Measurements from ENCODE around the gene MCM3AP. TPM values are rescaled to one million over a fixed set of nuclear protein-coding genes. Genes with fewer than 3 reads are reported as not detected.
A peak's percentile ranks its signal among the peaks of the same experiment; 100 is the strongest.
"Not testable (repeated sequence)": the region's sequence is repeated elsewhere in the genome, so short reads cannot be mapped to it uniquely, and the experiment has no call there.

MCM3AP gene
- total RNA-seq, 1 donor from 2014 or later = 56.9 TPM

GRCh38 chr21:46227811-46228344, 57.5 kb downstream of the MCM3AP start:
- intact Hi-C loops (cut with DNase I) = loop anchor here (2.0 to 10.0 kb wide), 4 partner anchors 39 to 253 kb away; partner anchors contain the start of genes MCM3AP and YBEY

GRCh38 chr21:46226920-46227599, 58.4 kb downstream of the MCM3AP start:
- no peak for ATAC-seq
- intact Hi-C loops (cut with DNase I) = loop anchor here (5.0 to 10.0 kb wide), 3 partner anchors 60 to 252 kb away; partner anchors contain the start of genes MCM3AP and YBEY
- DNase-seq (ENCODE audit: missing footprints) = no peak

More at GRCh38 chr21:46227811-46228344, 57.5 kb downstream of the MCM3AP start:
- DNase-seq (ENCODE audit: missing footprints) (no peak), ATAC-seq (no peak)

GRCh38 chr21:46226146-46226545, 59.3 kb downstream of the MCM3AP start:
- ATAC-seq = no peak
- no peak for DNase-seq (ENCODE audit: missing footprints)
- intact Hi-C loops (cut with DNase I) = loop anchor here (5.0 to 10.0 kb wide), 3 partner anchors 61 to 251 kb away; partner anchors contain the start of genes MCM3AP and YBEY

GRCh38 chr21:46223661-46224060, 61.8 kb downstream of the MCM3AP start:
- intact Hi-C loops (cut with DNase I) = loop anchor here (10.0 kb wide), 1 partner anchor 249 kb away; no protein-coding TSS in a partner anchor
- not testable (repeated sequence) for ATAC-seq; DNase-seq (ENCODE audit: missing footprints)

GRCh38 chr21:46223217-46223616, 62.2 kb downstream of the MCM3AP start:
- intact Hi-C loops (cut with DNase I) = loop anchor here (10.0 kb wide), 1 partner anchor 248 kb away; no protein-coding TSS in a partner anchor
- ATAC-seq (no peak), DNase-seq (ENCODE audit: missing footprints) (no peak)

GRCh38 chr21:46222436-46223116, 62.8 kb downstream of the MCM3AP start:
- intact Hi-C loops (cut with DNase I) = loop anchor here (10.0 kb wide), 1 partner anchor 248 kb away; no protein-coding TSS in a partner anchor
- DNase-seq (ENCODE audit: missing footprints) (no peak), ATAC-seq (peak; percentile 9)

GRCh38 chr21:46221664-46222435, 63.6 kb downstream of the MCM3AP start:
- ATAC-seq (peak; percentile 60), DNase-seq (ENCODE audit: missing footprints) (peak; percentile 67)
- intact Hi-C loops (cut with DNase I) = loop anchor here (10.0 kb wide), 1 partner anchor 247 kb away; no protein-coding TSS in a partner anchor

- intact Hi-C loops (cut with DNase I) = loop anchor here (10.0 kb wide), 1 partner anchor 246 kb away; no protein-coding TSS in a partner anchor
- DNase-seq (ENCODE audit: missing footprints) = peak; percentile 47
- ATAC-seq = no peak
These were observed 64.6 kb downstream of the MCM3AP start for GRCh38 chr21:46220847-46221246.

GRCh38 chr21:46220275-46220810, 65.1 kb downstream of the MCM3AP start:
- ATAC-seq (no peak), DNase-seq (ENCODE audit: missing footprints) (no peak)
- intact Hi-C loops (cut with DNase I) = loop anchor here (10.0 kb wide), 1 partner anchor 246 kb away; no protein-coding TSS in a partner anchor

- ATAC-seq (peak; percentile 37), DNase-seq (ENCODE audit: missing footprints) (no peak)
- intact Hi-C loops (cut with DNase I) = loop anchor here (10.0 kb wide), 1 partner anchor 245 kb away; no protein-coding TSS in a partner anchor
These were observed 65.7 kb downstream of the MCM3AP start for GRCh38 chr21:46219591-46220239.

GRCh38 chr21:46218906-46219590, 66.4 kb downstream of the MCM3AP start:
- ATAC-seq = no peak
- intact Hi-C loops (cut with DNase I) = no loop called here

GRCh38 chr21:46217511-46218196, 67.8 kb downstream of the MCM3AP start:
- DNase-seq (ENCODE audit: missing footprints) (no peak), ATAC-seq (no peak)
- intact Hi-C loops (cut with DNase I) = no loop called here

More at GRCh38 chr21:46218906-46219590, 66.4 kb downstream of the MCM3AP start:
- DNase-seq (ENCODE audit: missing footprints) = no peak

GRCh38 chr21:46216132-46216747, 69.2 kb downstream of the MCM3AP start:
- DNase-seq (ENCODE audit: missing footprints) (no peak), ATAC-seq (no peak)
- intact Hi-C loops (cut with DNase I) = no loop called here

- no peak for DNase-seq (ENCODE audit: missing footprints)
These were observed 69.8 kb downstream of the MCM3AP start for GRCh38 chr21:46215436-46216131.

GRCh38 chr21:46214478-46215340, 70.7 kb downstream of the MCM3AP start:
- intact Hi-C loops (cut with DNase I) = no loop called here
- DNase-seq (ENCODE audit: missing footprints) (no peak), ATAC-seq (no peak)

More at GRCh38 chr21:46215436-46216131, 69.8 kb downstream of the MCM3AP start:
- intact Hi-C loops (cut with DNase I) = no loop called here
- no peak for ATAC-seq

Measured in Right ventricle myocardium inferior (tissue), 1 donor.